HG02798 (cell line): Measurements from ENCODE around the gene INSL4.

Experiments used
- ATAC-seq: cut with Tn5 transposase; IDR thresholded peaks from one replicate; pipeline ENCODE4 v1.9.1; 2021; ENCODE audit warnings: mild to moderate bottlenecking; ENCODE audit not compliant: unreplicated experiment, poor library complexity

Gene INSL4

GRCh38 chr9:5231212-5231611 is at the start of gene INSL4:
INSL4 (plus strand) TSS chr9:5231419; CDS start chr9:5231524, 105 bp downstream.
- ATAC-seq, result no peak

GRCh38 chr9:5184776-5185175 is 46.4 kb upstream of the INSL4 start:
- no peak for ATAC-seq

- ATAC-seq, result no peak
Observed at GRCh38 chr9:5185220-5185840, 45.9 kb upstream of the INSL4 start, which contains the start of gene INSL6. INSL6 (minus strand) TSS chr9:5185639; CDS start chr9:5185602, 37 bp downstream.

- no peak for ATAC-seq
Observed at GRCh38 chr9:5186416-5187169, 44.6 kb upstream of the INSL4 start.

GRCh38 chr9:5188060-5188984 is 42.9 kb upstream of the INSL4 start:
- no peak for ATAC-seq

GRCh38 chr9:5191985-5192384 is 39.2 kb upstream of the INSL4 start:
- no peak for ATAC-seq

- no peak for ATAC-seq
Observed at GRCh38 chr9:5193345-5193744, 37.9 kb upstream of the INSL4 start.

GRCh38 chr9:5195463-5195862 is 35.8 kb upstream of the INSL4 start:
- ATAC-seq, result no peak

GRCh38 chr9:5205071-5205470 is 26.1 kb upstream of the INSL4 start:
- ATAC-seq, result no peak

GRCh38 chr9:5230554-5230953 is 665 bp upstream of the INSL4 start:
- no peak for ATAC-seq

- peak; percentile 71 for ATAC-seq
Observed at GRCh38 chr9:5263351-5264218, 32.4 kb downstream of the INSL4 start.

GRCh38 chr9:5264219-5264595 is 33.0 kb downstream of the INSL4 start:
- peak; percentile 42 for ATAC-seq

- no peak for ATAC-seq
Observed at GRCh38 chr9:5265939-5266338, 34.7 kb downstream of the INSL4 start.

GRCh38 chr9:5269249-5269715 is 38.1 kb downstream of the INSL4 start:
- no peak for ATAC-seq

- no peak for ATAC-seq
Observed at GRCh38 chr9:5274770-5275169, 43.6 kb downstream of the INSL4 start.

GRCh38 chr9:5278486-5278885 is 47.3 kb downstream of the INSL4 start:
- ATAC-seq, result peak; percentile 69
